Measurements from ENCODE around the gene FREM1. TPM values are rescaled to one million over a fixed set of nuclear protein-coding genes. Genes with fewer than 3 reads are reported as not detected.

The FREM1 gene
- total RNA-seq, 1 experiment from 2014 or later = 0.50 TPM

GRCh38 chr9:14778565-14778964 lies 131.7 kb downstream of the FREM1 start:
- BruUV-seq (replicated peaks) = no TSS peak

DNA sequence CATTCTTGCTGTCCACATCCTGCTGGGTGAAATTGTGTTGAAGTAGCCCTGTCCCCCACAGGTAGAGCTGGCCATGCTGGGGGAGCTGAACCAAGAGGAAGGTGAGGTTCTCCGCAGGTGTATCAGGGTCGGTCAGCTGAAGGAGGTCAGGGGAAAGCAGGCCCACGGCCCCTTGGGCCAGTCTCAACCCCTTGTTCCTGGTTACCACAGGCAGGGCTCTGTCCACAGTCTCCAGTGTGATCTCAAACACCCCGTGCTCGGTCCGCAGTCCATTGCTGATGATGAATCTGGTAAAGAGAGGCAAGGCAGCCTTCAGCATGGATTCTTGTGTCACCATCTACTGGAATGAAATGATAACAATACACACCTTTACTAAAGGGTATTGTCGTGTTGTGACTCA lies 134.3 kb downstream of the FREM1 start:
- Histone ChIP-seq H3K4me1 (no peaks in the 10 kb centered on the region), H3K4me3 (ENCODE audit: low read depth, low read length) (no peak overlapping the region), H3K36me3 (ENCODE audit: control insufficient read depth, insufficient read depth, low read length) (no peaks in the 10 kb centered on the region), H3K27me3 (replicated peaks; ENCODE audit: control insufficient read depth, insufficient read depth, low read length) (no peaks in the 10 kb centered on the region), H3K9me3 (no peaks in the 10 kb centered on the region)
- TF ChIP-seq CTCF (IDR thresholded peaks at IDR 0.05; ENCODE audit: insufficient read depth in 1 of 2, low read depth in 1 of 2, low read length in 1 of 2, severe bottlenecking in 1 of 2, unreplicated experiment in 1 of 2) = no peak
- Mint-ChIP-seq H3K27ac (ENCODE audit: unreplicated experiment) (no peak overlapping the region), H3K9me3 (ENCODE audit: unreplicated experiment) (no peaks in the 10 kb centered on the region), H3K27me3 (ENCODE audit: insufficient read depth, unreplicated experiment) (no peaks in the 10 kb centered on the region), H3K4me1 (ENCODE audit: low read depth, unreplicated experiment) (no peaks in the 10 kb centered on the region), H3K4me3 (ENCODE audit: unreplicated experiment) (no peak overlapping the region), H3K36me3 (ENCODE audit: insufficient read depth, unreplicated experiment) (no peaks in the 10 kb centered on the region)
- CTCF ChIA-PET = no interaction called here
- no peak for DNase-seq
- POLR2A ChIA-PET = no interaction called here
- intact Hi-C loops (cut with micrococcal nuclease; ENCODE audit: unreplicated experiment) = no loop called here
- no TSS peak for BruUV-seq (replicated peaks)

More at GRCh38 chr9:14778565-14778964, 131.7 kb downstream of the FREM1 start:
- H3K27me3 ChIP-seq (replicated peaks; ENCODE audit: control insufficient read depth, insufficient read depth, low read length) = no peaks in the 10 kb centered on the region
- H3K4me3 ChIP-seq (ENCODE audit: low read depth, low read length) = no peak overlapping the region
- Mint-ChIP-seq H3K4me1 (ENCODE audit: low read depth, unreplicated experiment) (no peaks in the 10 kb centered on the region), H3K9me3 (ENCODE audit: unreplicated experiment) (no peaks in the 10 kb centered on the region), H3K27ac (ENCODE audit: unreplicated experiment) (no peak overlapping the region), H3K4me3 (ENCODE audit: unreplicated experiment) (no peak overlapping the region), H3K36me3 (ENCODE audit: insufficient read depth, unreplicated experiment) (no peaks in the 10 kb centered on the region), H3K27me3 (ENCODE audit: insufficient read depth, unreplicated experiment) (no peaks in the 10 kb centered on the region)
- ChIA-PET POLR2A (no interaction called here), CTCF (no interaction called here)
- DNase-seq = no peak
- no peaks in the 10 kb centered on the region for H3K36me3 ChIP-seq (ENCODE audit: control insufficient read depth, insufficient read depth, low read length)
- no peaks in the 10 kb centered on the region for H3K9me3 ChIP-seq
- no peaks in the 10 kb centered on the region for H3K4me1 ChIP-seq
- TF ChIP-seq CTCF (IDR thresholded peaks at IDR 0.05; ENCODE audit: insufficient read depth in 1 of 2, low read depth in 1 of 2, low read length in 1 of 2, severe bottlenecking in 1 of 2, unreplicated experiment in 1 of 2) = no peak
- intact Hi-C loops (cut with micrococcal nuclease; ENCODE audit: unreplicated experiment) = no loop called here

GRCh38 chr9:14770592-14770991 lies 139.6 kb downstream of the FREM1 start:
- BruUV-seq (replicated peaks) = no TSS peak
- no peak for TF ChIP-seq CTCF (IDR thresholded peaks at IDR 0.05; ENCODE audit: insufficient read depth in 1 of 2, low read depth in 1 of 2, low read length in 1 of 2, severe bottlenecking in 1 of 2, unreplicated experiment in 1 of 2)
- H3K36me3 Mint-ChIP-seq (ENCODE audit: insufficient read depth, unreplicated experiment) = no peaks in the 10 kb centered on the region
- ChIA-PET CTCF (no interaction called here), POLR2A (no interaction called here)
- Histone ChIP-seq H3K27me3 (replicated peaks; ENCODE audit: control insufficient read depth, insufficient read depth, low read length) (no peaks in the 10 kb centered on the region), H3K4me1 (no peaks in the 10 kb centered on the region), H3K4me3 (ENCODE audit: low read depth, low read length) (no peak overlapping the region), H3K9me3 (no peaks in the 10 kb centered on the region), H3K36me3 (ENCODE audit: control insufficient read depth, insufficient read depth, low read length) (no peaks in the 10 kb centered on the region)
- intact Hi-C loops (cut with micrococcal nuclease; ENCODE audit: unreplicated experiment) = no loop called here
- DNase-seq = no peak
- H3K27me3 Mint-ChIP-seq (ENCODE audit: insufficient read depth, unreplicated experiment) = no peaks in the 10 kb centered on the region
- H3K27ac Mint-ChIP-seq (ENCODE audit: unreplicated experiment) = no peak overlapping the region
- no peaks in the 10 kb centered on the region for H3K9me3 Mint-ChIP-seq (ENCODE audit: unreplicated experiment)
- no peak overlapping the region for H3K4me3 Mint-ChIP-seq (ENCODE audit: unreplicated experiment)
- no peaks in the 10 kb centered on the region for H3K4me1 Mint-ChIP-seq (ENCODE audit: low read depth, unreplicated experiment)

Measured in Caco-2 (cell line).